Measurements from ENCODE around the gene CYP27B1. TPM values are rescaled to one million over a fixed set of nuclear protein-coding genes. Genes with fewer than 3 reads are reported as not detected.
A peak's percentile ranks its signal among the peaks of the same experiment; 100 is the strongest.

Gene CYP27B1
- total and polyA plus RNA-seq, 9 of the 15 experiments (the other 6 are each of a cell fraction or from before 2014, with no cell fraction given): 0.18 to 4.2 (median 1.8) TPM

- TF ChIP-seq CCNT2 (IDR thresholded peaks at IDR 0.05; ENCODE audit: borderline replicate concordance, extremely low read depth, insufficient read length, low read depth, low read length) (no peak), JUN (IDR thresholded peaks at IDR 0.05; ENCODE audit: borderline replicate concordance, low read depth, low read length) (peak; percentile 45), JUN (CRISPR knock-in tag; IDR thresholded peaks at IDR 0.05; ENCODE audit: borderline replicate concordance) (no peak; the same call in 1 of the 2 replicates), TRIM28 (IDR thresholded peaks at IDR 0.05) (no peak), RBBP5 (IDR thresholded peaks at IDR 0.05; ENCODE audit: borderline replicate concordance, insufficient read depth, low read length, poor library complexity, severe bottlenecking) (no peak), ZNF644 (tag; IDR thresholded peaks at IDR 0.05; ENCODE audit: low read depth) (no peak), CC2D1A (IDR thresholded peaks at IDR 0.05) (0 out of 2 replicates have a peak, but pooled peaks have one; percentile 21), POLR3A (IDR thresholded peaks at IDR 0.05; ENCODE audit: borderline replicate concordance, extremely low read depth, insufficient read depth, insufficient read length) (no peak), TOE1 (IDR thresholded peaks at IDR 0.05; ENCODE audit: borderline replicate concordance) (peak; percentile 78), TOE1 (CRISPR knock-in tag; IDR thresholded peaks at IDR 0.05; ENCODE audit: borderline replicate concordance, low read depth) (no peak), SAP30 (IDR thresholded peaks at IDR 0.05; ENCODE audit: borderline replicate concordance, insufficient read depth, low read depth, low read length, poor library complexity, severe bottlenecking) (no peak), ATF7 (IDR thresholded peaks at IDR 0.05) (peak; percentile 99), GABPA (tag; conservative IDR thresholded peaks at IDR 0.05; ENCODE audit: low read depth) (peak; percentile 91), ZNF639 (CRISPR knock-in tag; conservative IDR thresholded peaks at IDR 0.05 in 1 of 2, IDR thresholded peaks at IDR 0.05 in 1 of 2) (peak in 1 of 2 experiments; percentile 75; a peak in 1 of 4 replicates), XRCC3 (IDR thresholded peaks at IDR 0.05) (no peak), CHD4 (IDR thresholded peaks at IDR 0.05; ENCODE audit: insufficient read depth, insufficient replicate concordance, low read depth, low read length, poor library complexity, severe bottlenecking) (no peak), FOXA3 (CRISPR knock-in tag; conservative IDR thresholded peaks at IDR 0.05 in 1 of 2, IDR thresholded peaks at IDR 0.05 in 1 of 2) (no peak), MEIS2 (IDR thresholded peaks at IDR 0.05; ENCODE audit: partially characterized antibody) (peak; percentile 79), ELK3 (CRISPR knock-in tag; IDR thresholded peaks at IDR 0.05) (no peak; the same call in 1 of the 2 replicates)
- TF ChIP-seq, protein P1, sequence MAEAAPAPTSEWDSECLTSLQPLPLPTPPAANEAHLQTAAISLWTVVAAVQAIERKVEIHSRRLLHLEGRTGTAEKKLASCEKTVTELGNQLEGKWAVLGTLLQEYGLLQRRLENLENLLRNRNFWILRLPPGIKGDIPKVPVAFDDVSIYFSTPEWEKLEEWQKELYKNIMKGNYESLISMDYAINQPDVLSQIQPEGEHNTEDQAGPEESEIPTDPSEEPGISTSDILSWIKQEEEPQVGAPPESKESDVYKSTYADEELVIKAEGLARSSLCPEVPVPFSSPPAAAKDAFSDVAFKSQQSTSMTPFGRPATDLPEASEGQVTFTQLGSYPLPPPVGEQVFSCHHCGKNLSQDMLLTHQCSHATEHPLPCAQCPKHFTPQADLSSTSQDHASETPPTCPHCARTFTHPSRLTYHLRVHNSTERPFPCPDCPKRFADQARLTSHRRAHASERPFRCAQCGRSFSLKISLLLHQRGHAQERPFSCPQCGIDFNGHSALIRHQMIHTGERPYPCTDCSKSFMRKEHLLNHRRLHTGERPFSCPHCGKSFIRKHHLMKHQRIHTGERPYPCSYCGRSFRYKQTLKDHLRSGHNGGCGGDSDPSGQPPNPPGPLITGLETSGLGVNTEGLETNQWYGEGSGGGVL (CRISPR knock-in tag; IDR thresholded peaks at IDR 0.05): no peak
- TF ChIP-seq, protein P2, sequence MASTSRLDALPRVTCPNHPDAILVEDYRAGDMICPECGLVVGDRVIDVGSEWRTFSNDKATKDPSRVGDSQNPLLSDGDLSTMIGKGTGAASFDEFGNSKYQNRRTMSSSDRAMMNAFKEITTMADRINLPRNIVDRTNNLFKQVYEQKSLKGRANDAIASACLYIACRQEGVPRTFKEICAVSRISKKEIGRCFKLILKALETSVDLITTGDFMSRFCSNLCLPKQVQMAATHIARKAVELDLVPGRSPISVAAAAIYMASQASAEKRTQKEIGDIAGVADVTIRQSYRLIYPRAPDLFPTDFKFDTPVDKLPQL (IDR thresholded peaks at IDR 0.05; ENCODE audit: extremely low read depth, insufficient read length): no peak
Observed at GRCh38 chr12:57744777-57745484, 21.9 kb downstream of the CYP27B1 start, which contains the start of gene TSPAN31 (continued).
